LHCN-M2 (cell line): ENCODE data around the gene GNL1. TPM values are rescaled to one million over a fixed set of nuclear protein-coding genes. Genes with fewer than 3 reads are reported as not detected.
"Not testable (repeated sequence)": the region's sequence is repeated elsewhere in the genome, so short reads cannot be mapped to it uniquely, and the experiment has no call there.

Experiments used
- DNase-seq: peaks from one replicate; pipeline ENCODE4 v3.0.0-alpha.2; 2012; ENCODE audit warnings: low read depth
- total RNA-seq: library from RNA; depleted of rRNA; stranded (reverse); fragments of >200 nt; gene quantifications from 2 replicates; pipeline ENCODE4 v1.2.3, GENCODE V29; 2014; rRNA removed

GNL1 gene
- total RNA-seq, 1 experiment from 2014 or later, result 51.1 TPM

- DNase-seq, result no peak
Observed at GRCh38 chr6:30497714-30498113, 58.6 kb downstream of the GNL1 start.

DNA sequence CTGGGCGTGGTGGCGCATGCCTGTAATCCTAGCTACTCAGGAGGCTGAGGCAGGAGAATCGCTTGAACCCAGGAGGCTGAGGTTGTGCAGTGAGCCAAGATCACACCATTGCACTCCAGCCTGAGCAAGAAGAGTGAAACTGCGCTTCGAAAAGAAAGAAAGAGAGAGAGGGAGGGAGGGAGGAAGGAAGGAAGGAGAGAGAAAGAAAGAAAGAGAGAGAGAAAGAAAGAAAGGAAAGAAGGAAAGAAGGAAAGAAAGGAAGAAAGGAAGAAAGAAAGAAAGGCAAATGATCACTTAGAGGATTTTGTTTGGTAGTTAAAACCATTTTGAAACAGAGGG, 59.1 kb downstream of the GNL1 start:
- not testable (repeated sequence) for DNase-seq

- DNase-seq, result no peak
Observed at GRCh38 chr6:30495993-30496392, 60.3 kb downstream of the GNL1 start.

DNA sequence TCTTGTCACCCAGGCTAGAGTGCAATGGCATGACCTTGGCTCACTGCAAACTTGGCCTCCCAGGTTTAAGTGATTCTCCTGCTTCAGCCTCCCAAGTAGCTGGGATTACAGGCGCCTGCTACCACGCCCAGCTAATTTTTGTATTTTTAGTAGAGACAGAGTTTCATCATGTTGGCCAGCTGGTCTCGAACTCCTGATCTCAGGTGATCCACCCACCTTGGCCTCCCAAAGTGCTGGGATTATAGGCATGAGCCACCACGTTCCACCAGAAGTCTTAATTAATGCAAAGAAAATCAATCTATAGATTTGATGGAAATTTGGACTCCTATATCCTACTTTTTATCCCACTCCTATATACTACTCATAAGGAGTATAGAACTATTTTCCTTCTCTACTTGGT, 61.2 kb downstream of the GNL1 start:
- not testable (repeated sequence) for DNase-seq

DNA sequence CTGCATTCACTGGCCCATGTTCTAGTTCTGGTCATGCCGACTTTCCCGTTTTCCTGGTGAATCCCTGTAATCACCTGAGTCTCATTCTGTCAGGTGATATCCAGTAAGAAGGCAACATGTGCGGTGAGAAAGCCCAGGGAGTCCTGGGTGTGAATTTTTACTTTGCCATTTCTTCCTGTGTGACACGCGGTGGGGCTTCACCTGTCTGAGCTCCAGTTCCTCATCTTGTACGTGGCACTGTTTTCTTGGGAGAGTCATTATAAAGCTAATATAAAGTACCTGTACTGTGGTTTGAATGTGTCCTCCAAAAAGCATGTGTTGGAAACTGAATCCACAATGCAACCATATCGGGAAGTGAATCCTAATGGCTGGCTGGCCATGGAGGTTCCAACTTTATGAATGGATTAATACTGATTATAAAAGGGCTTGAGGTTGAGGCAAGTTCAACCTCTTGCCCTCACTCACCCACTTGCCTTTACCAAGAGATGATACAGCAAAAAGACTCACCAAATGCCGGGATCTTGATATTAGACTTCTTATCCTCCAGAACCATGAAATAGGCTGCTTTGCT, 61.9 kb downstream of the GNL1 start:
- no peak for DNase-seq

GRCh38 chr6:30493643-30494250, 62.5 kb downstream of the GNL1 start:
- DNase-seq, result no peak

GRCh38 chr6:30491991-30492952, 64.0 kb downstream of the GNL1 start:
- DNase-seq, result no peak

Other genes starting within 250 kb of the GNL1 start
- gene TRIM39, start 229.6 kb downstream of the GNL1 start, total RNA-seq, result 10.8 and 13.1 TPM in 2 replicates
- gene RPP21, start 211.3 kb downstream of the GNL1 start, total RNA-seq, result 45.2 and 53.9 TPM in 2 replicates
- gene HLA-E, start 67.0 kb downstream of the GNL1 start, total RNA-seq, result 133 and 149 TPM in 2 replicates
- 9.6 and 13.7 TPM in 2 replicates for gene PRR3, start 806 bp upstream of the GNL1 start, total RNA-seq
- 46.6 and 69.5 TPM in 2 replicates for gene ABCF1, start 15.0 kb upstream of the GNL1 start, total RNA-seq
- gene PPP1R10, start 60.8 kb upstream of the GNL1 start, total RNA-seq, result 37.9 and 43.9 TPM in 2 replicates
- gene MRPS18B, start 61.4 kb upstream of the GNL1 start, total RNA-seq, result 56.5 and 67.9 TPM in 2 replicates
- gene ATAT1, start 70.4 kb upstream of the GNL1 start, total RNA-seq, result 6.0 and 6.5 TPM in 2 replicates
- gene C6orf136, start 90.6 kb upstream of the GNL1 start, total RNA-seq, result 3.2 and 7.2 TPM in 2 replicates
- gene DHX16, start 116.5 kb upstream of the GNL1 start, total RNA-seq, result 36.1 and 40.0 TPM in 2 replicates
- gene PPP1R18, start 130.2 kb upstream of the GNL1 start, total RNA-seq, result 94.5 and 105 TPM in 2 replicates
- 19.9 and 27.6 TPM in 2 replicates for gene NRM, start 134.5 kb upstream of the GNL1 start, total RNA-seq
- gene MDC1, start 160.8 kb upstream of the GNL1 start, total RNA-seq, result 12.4 and 16.3 TPM in 2 replicates
- 1,379 and 1,474 TPM in 2 replicates for gene TUBB, start 163.9 kb upstream of the GNL1 start, total RNA-seq
- gene FLOT1, start 186.2 kb upstream of the GNL1 start, total RNA-seq, result 207 and 208 TPM in 2 replicates
- 51.0 and 65.9 TPM in 2 replicates for gene IER3, start 188.1 kb upstream of the GNL1 start, total RNA-seq